Skin epidermis (tissue), 12 donors: Measurements from ENCODE around the gene TRIM32.
"Not testable (repeated sequence)": the region's sequence is repeated elsewhere in the genome, so short reads cannot be mapped to it uniquely, and the experiment has no call there.

Experiments
- H3K27ac ChIP-seq, 21 experiments: fragments of 200-600 bp; sonication (generic) in 11 of 21; one replicate each; pipeline ENCODE4 v1.5.0; 2020; ENCODE audit warnings: mild to moderate bottlenecking in 3 of 21, inconsistent platforms in 2 of 21, moderate library complexity in 2 of 21
- H3K4me3 ChIP-seq, 7 experiments: fragments of 200-600 bp; sonication (generic) in 2 of 7; one replicate each; pipeline ENCODE4 v1.5.0; 2020; ENCODE audit warnings: inconsistent platforms in 2 of 7, mild to moderate bottlenecking in 2 of 7, moderate library complexity in 1 of 7

Gene TRIM32

GRCh38 chr9:116673375-116673774 lies 13.7 kb upstream of the TRIM32 start:
- H3K4me3 ChIP-seq: no peak overlapping the region
- H3K27ac ChIP-seq: no peak overlapping the region

GRCh38 chr9:116674210-116674980 lies 12.7 kb upstream of the TRIM32 start:
- H3K27ac ChIP-seq: no peak overlapping the region
- H3K4me3 ChIP-seq: no peak overlapping the region

GRCh38 chr9:116683535-116683934 lies 3.6 kb upstream of the TRIM32 start:
- no peak overlapping the region for H3K27ac ChIP-seq
- no peak overlapping the region for H3K4me3 ChIP-seq

- Histone ChIP-seq H3K27ac (no peak overlapping the region), H3K4me3 (no peak overlapping the region)
These were observed 1.9 kb upstream of the TRIM32 start for GRCh38 chr9:116685166-116685565.

- Histone ChIP-seq H3K27ac (peak overlapping the region in 4 of 21 experiments; percentile 77 to 94 (median 92)), H3K4me3 (peak overlapping the region in 2 of 7 experiments; percentile 55 to 87)
These were observed 970 bp upstream of the TRIM32 start for GRCh38 chr9:116686135-116686534.

- peak overlapping the region in 20 of 21 experiments; percentile 75 to 97 (median 90) for H3K27ac ChIP-seq
- H3K4me3 ChIP-seq: peak overlapping the region; percentile 55 to 87 (median 77)
These were observed 422 bp upstream of the TRIM32 start for GRCh38 chr9:116686693-116687073.

- Histone ChIP-seq H3K27ac (peak overlapping the region in 20 of 21 experiments; percentile 75 to 97 (median 90)), H3K4me3 (peak overlapping the region; percentile 55 to 87 (median 77))
These were observed 640 bp downstream of the TRIM32 start for GRCh38 chr9:116687754-116688135.

DNA sequence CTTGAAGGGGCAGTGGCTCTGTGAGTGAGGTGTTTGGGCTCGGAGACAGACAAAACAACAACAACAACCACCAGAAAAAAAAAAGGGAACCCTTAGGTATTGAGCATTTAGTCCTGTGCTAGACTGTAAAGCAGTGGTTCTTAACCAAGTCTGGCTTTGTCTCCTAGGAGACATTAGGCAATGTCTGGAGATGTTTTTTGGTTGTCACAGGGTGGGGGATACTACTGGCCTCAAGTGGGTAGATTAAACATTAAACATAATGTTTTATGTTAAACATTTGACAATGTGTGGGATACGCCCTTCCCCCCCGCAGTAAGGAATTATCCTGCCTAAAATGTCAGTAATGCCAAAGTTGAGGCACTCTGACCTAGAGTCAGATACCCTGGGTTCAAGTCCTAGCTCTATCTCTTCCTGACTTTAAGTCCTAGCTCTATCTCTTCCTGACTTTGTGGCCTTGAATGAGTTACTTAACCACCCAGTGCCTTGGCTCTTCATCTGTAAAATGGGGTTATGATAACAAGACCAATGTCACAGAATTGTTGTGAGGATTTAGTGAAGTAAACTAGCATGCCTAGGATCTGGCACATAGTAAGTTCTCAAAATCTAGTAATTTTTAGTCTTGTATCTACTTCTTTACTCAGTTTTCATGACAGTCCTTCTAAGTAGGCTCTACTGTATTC lies 1.8 kb downstream of the TRIM32 start:
- Histone ChIP-seq H3K27ac (peak overlapping the region in 1 of 21 experiments; percentile 11), H3K4me3 (no peak overlapping the region)

DNA sequence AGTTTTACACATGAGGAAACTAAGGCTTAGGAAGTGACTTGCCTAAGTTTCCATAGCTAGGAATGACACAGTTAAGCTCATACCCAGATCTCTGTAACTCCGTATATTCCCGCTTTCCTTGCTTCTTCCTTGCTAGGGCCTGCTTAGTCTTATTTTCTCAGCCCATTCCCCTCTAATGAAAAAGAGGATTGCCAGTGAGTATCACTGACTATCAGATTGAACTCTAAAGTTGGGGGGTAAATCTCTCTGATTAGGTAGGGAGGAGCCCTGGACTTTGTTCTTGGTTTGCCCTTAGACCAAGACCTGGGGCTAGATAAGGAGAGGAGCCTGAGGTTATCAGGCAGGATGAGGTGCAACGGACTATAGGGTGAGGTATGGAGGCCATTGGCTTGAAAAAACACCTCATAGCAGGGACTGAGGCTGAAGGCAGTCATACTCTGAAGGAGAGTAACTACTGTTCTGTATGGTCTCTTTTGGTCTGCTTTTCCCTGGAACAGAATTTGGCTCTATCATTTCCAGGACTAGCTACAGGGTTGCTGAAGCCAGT lies 2.5 kb downstream of the TRIM32 start:
- Histone ChIP-seq H3K27ac (peak overlapping the region in 1 of 21 experiments; percentile 11), H3K4me3 (no peak overlapping the region)

DNA sequence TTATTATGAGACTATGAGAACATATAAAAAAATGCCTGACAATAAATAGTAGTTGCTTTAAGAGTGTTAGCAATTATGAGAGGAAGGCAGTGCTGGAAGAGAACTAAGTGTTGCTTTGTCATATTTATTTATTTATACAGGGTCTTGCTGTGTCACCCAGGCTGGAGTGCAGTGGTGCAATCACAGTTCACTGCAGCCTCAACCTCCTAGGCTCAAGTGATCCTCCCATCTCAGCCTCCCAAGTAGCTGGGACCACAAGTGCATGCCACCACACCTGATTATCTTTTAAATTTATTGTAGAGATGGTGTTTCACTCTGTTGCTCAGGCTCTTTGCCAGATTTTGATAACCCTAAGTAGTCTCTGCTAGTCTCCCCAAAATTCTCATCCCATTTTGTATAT lies 3.7 kb downstream of the TRIM32 start:
- not testable (repeated sequence) for H3K27ac ChIP-seq, H3K4me3 ChIP-seq

- H3K4me3 ChIP-seq: no peak overlapping the region
These were observed 4.5 kb downstream of the TRIM32 start for GRCh38 chr9:116691607-116692006.

DNA sequence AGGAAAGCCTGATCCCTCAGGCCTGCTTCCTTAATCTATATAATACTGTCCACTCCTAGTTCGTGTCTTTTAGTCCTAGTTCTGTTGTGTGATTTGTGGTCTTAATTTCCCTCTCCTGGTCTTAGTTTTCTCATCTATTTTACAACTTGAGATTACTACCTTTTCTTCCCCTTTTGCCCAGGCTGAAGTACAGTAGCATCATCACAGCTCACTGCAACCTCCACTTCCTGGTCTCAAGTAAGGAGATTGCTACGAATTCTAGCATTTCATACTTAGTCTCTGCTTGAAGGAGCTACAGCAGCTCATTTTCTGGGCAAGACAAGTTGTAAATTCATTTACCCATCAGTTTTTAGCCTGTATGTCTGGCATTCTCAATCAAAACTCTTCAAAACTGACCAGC lies 5.5 kb downstream of the TRIM32 start:
- no peak overlapping the region for H3K4me3 ChIP-seq
- H3K27ac ChIP-seq: peak overlapping the region in 1 of 21 experiments; percentile 2

More at GRCh38 chr9:116691607-116692006, 4.5 kb downstream of the TRIM32 start:
- H3K27ac ChIP-seq: no peak overlapping the region

- H3K4me3 ChIP-seq: no peak overlapping the region
These were observed 6.2 kb downstream of the TRIM32 start for GRCh38 chr9:116693233-116693731.

GRCh38 chr9:116694785-116695291 lies 7.7 kb downstream of the TRIM32 start:
- no peak overlapping the region for H3K4me3 ChIP-seq
- H3K27ac ChIP-seq: no peak overlapping the region

More at GRCh38 chr9:116693233-116693731, 6.2 kb downstream of the TRIM32 start:
- peak overlapping the region in 3 of 21 experiments; percentile 2 to 49 (median 24) for H3K27ac ChIP-seq

DNA sequence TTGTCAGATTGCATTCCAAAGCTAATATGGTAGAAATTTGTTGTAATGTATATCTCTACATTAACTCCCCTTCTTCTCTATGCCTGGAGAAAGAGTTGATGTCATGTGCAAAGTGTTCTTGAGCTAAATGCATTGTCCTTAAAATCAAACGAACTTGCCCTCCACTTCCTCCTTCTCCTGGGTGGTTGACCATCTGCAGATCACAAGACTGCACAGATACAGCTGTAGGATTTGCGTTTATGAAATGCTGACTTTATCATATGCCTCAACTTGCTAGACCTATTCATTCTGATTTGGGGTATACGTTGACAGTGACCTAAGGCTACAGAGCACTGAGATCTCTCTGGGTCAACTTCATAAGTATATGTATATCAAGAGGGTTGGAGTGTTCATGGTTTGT lies 8.3 kb downstream of the TRIM32 start:
- no peak overlapping the region for H3K4me3 ChIP-seq
- H3K27ac ChIP-seq: no peak overlapping the region

GRCh38 chr9:116697362-116697761 lies 10.3 kb downstream of the TRIM32 start:
- no peak overlapping the region for H3K27ac ChIP-seq
- no peak overlapping the region for H3K4me3 ChIP-seq

DNA sequence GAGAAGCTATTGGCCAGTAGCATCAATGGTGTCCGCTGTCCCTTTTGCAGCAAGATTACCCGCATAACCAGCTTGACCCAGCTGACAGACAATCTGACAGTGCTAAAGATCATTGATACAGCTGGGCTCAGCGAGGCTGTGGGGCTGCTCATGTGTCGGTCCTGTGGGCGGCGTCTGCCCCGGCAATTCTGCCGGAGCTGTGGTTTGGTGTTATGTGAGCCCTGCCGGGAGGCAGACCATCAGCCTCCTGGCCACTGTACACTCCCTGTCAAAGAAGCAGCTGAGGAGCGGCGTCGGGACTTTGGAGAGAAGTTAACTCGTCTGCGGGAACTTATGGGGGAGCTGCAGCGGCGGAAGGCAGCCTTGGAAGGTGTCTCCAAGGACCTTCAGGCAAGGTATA lies 10.8 kb downstream of the TRIM32 start:
- Histone ChIP-seq H3K27ac (no peak overlapping the region), H3K4me3 (no peak overlapping the region)

DNA sequence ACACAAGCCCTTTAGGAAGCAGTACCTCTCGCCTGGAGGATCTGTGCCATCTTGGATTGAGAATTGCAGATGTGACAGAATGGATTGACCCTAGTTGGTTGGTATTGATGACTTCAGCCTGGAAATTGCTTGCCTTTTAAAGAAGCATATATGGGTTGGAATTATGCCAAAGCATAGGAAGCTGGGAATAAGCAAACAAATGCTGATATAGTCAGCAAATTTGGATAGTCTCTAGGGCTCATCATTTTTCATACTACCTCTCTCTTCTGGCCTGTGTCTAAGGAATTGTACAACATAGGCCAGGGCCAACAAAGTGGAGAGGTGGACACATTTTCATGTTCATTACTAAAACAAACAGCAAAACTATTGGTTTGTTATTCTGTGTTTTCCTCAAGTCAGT lies 13.2 kb downstream of the TRIM32 start:
- Histone ChIP-seq H3K27ac (no peak overlapping the region), H3K4me3 (no peak overlapping the region)

DNA sequence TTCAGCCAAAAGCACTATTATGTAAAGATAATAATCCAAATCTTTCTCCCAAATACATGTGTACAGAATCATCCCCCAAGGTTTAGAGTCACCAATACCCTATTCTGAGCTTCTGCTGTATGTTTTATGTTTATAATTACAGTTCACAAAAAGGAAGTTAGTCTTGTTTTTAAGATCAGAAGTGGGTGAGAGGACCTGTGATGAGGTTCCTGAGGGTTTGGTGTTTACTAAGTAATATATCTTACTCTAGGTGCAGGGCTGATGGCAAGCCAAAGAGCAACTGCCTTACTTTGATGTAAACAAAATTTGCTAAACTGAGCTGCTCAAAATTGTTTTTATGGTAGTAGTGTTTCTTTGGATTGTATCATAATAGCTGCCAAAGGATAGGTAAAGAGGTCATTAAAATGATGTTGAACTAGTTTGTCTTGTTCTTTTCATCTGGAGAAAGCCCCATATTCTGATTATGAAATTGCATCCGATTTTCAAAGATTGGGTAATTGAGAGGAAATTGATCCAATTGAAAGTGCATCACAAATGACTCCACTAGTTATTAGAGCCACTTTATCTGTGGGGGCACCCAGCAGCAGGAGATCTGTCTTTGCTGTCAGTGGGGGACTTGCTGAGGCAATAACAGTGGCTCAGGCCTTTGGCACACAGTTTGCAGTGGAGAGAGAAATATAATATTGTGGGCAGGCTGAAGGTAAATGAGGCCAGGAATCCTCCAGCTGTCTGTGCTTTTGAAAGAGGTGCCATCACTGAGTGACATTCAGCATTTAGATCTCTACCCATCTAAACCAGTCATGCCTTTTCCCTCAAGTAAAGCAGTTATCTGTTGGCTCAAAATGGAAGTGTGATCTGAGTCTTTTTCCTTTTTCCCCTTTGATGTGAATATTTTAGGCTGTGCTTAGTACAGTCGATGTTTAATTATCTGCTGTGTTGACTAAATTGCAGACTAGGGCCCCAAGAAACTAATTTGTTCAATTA lies 14.1 kb downstream of the TRIM32 start:
- peak overlapping the region in 1 of 21 experiments; percentile 55 for H3K27ac ChIP-seq

More for the DNA sequence above, 14.1 kb downstream of the TRIM32 start:
- no peak overlapping the region for H3K4me3 ChIP-seq
